Tongue (tissue), 2 donors: Measurements from ENCODE around the gene THOC3. TPM values are rescaled to one million over a fixed set of nuclear protein-coding genes. Genes with fewer than 3 reads are reported as not detected.
"Not testable (repeated sequence)": the region's sequence is repeated elsewhere in the genome, so short reads cannot be mapped to it uniquely, and the experiment has no call there.

Experiments
- DNase-seq: peaks from one replicate; pipeline ENCODE4 v3.0.0-alpha.2; 2015
- total RNA-seq: library from RNA; depleted of rRNA; stranded (reverse); fragments of >200 nt; gene quantifications from one replicate; pipeline ENCODE4 v1.2.3, GENCODE V29; 2014

The THOC3 gene
- total RNA-seq, 1 donor from 2014 or later: 48.6 TPM

GRCh38 chr5:175938489-175938888, 29.6 kb downstream of the THOC3 start:
- DNase-seq: not testable (repeated sequence)

- DNase-seq: not testable (repeated sequence)
Measured at GRCh38 chr5:175928752-175929151, 39.4 kb downstream of the THOC3 start.

- not testable (repeated sequence) for DNase-seq
Measured at GRCh38 chr5:175925106-175925505, 43.0 kb downstream of the THOC3 start.

GRCh38 chr5:175922192-175922885, 45.8 kb downstream of the THOC3 start:
- no peak for DNase-seq

- DNase-seq: no peak
Measured at GRCh38 chr5:175921061-175921730, 46.9 kb downstream of the THOC3 start.

GRCh38 chr5:175920231-175920811, 47.8 kb downstream of the THOC3 start:
- DNase-seq: no peak

GRCh38 chr5:175915066-175916037, 52.8 kb downstream of the THOC3 start:
- DNase-seq: not testable (repeated sequence)

GRCh38 chr5:175913835-175914672, 54.1 kb downstream of the THOC3 start:
- DNase-seq: not testable (repeated sequence)

- DNase-seq: not testable (repeated sequence)
Measured at GRCh38 chr5:175910072-175910471, 58.0 kb downstream of the THOC3 start.

Other genes starting within 250 kb of the THOC3 start
- 0.21 TPM for gene CPLX2, start 96.7 kb downstream of the THOC3 start, total RNA-seq